HG03457 (cell line): ENCODE data around the gene PAXIP1.

Experiments
- ATAC-seq: cut with Tn5 transposase; IDR thresholded peaks from one replicate; pipeline ENCODE4 v1.9.1; 2021; ENCODE audit warnings: moderate number of reproducible peaks; ENCODE audit not compliant: unreplicated experiment

Gene PAXIP1

GRCh38 chr7:154896076-154896475, 106.8 kb downstream of the PAXIP1 start:
- no peak for ATAC-seq
